Rectal smooth muscle tissue (tissue), 1 donor: ENCODE results near the gene ANKRD39.
"Not testable (repeated sequence)": the region's sequence is repeated elsewhere in the genome, so short reads cannot be mapped to it uniquely, and the experiment has no call there.

ENCODE experiments used
- H3K27ac ChIP-seq: one replicate; pipeline ENCODE4 v1.7.0; 2013; ENCODE audit warnings: low read depth, low read length, inconsistent platforms
- H3K27me3 ChIP-seq: one replicate; pipeline ENCODE4 v1.7.0; 2013; ENCODE audit warnings: low read length; ENCODE audit not compliant: control insufficient read depth, insufficient read depth
- H3K36me3 ChIP-seq: one replicate; pipeline ENCODE4 v1.7.0; 2013; ENCODE audit warnings: low read length; ENCODE audit not compliant: control insufficient read depth, insufficient read depth
- H3K4me1 ChIP-seq: one replicate; pipeline ENCODE4 v1.7.0; 2013; ENCODE audit warnings: low read length; ENCODE audit not compliant: control insufficient read depth, insufficient read depth
- H3K4me3 ChIP-seq: one replicate; pipeline ENCODE4 v1.7.0; 2013; ENCODE audit warnings: low read length
- H3K9ac ChIP-seq: one replicate; pipeline ENCODE4 v1.7.0; 2013; ENCODE audit warnings: low read length

ANKRD39 gene

DNA sequence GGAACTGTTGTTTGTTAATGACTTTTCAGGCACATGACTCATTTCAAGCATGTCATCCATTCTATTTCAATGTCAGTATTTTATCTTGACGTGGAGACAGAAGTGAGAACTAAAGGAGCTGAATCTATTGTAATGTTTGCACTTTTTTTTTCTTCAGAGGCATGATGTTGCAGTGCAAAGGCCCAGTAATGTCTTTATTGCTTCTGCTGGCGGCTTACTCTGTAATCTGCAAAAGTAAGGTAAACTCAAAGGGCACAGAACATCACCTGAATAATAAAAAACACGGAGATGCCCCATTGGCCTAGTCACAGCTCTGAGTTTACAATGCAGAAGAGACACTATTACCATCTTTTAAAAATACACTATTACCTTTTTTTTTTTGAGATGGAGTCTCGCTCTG, 44.2 kb downstream of the ANKRD39 start:
- peaks cover 14% of the 10 kb centered on the region for H3K4me1 ChIP-seq
- H3K4me3 ChIP-seq = no peak overlapping the region
- H3K27ac ChIP-seq = no peak overlapping the region
- H3K27me3 ChIP-seq = no peaks in the 10 kb centered on the region
- no peak overlapping the region for H3K9ac ChIP-seq
- peaks cover 9% of the 10 kb centered on the region for H3K36me3 ChIP-seq

DNA sequence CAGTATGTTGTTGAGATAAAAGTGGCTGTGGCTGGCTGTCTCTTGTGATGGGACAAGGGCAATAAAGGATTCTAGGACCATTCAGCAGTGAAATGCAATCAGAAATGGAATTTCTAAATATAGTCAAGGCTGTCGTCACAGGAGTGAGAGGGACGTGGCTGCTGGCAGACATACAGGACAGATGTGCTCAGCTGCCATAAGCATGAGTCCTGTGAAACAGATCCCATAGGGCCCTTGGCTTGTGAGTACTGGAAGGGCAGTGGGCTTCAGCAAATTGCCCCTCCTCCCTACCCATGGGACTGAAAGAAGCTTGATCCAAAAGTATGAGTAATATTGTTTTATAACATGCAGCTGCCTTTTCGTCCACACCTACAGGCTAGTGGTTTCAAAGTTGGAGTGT, 45.9 kb downstream of the ANKRD39 start:
- Histone ChIP-seq H3K4me1 (no peaks in the 10 kb centered on the region), H3K36me3 (peaks cover 12% of the 10 kb centered on the region), H3K9ac (no peak overlapping the region), H3K4me3 (no peak overlapping the region), H3K27ac (no peak overlapping the region), H3K27me3 (no peaks in the 10 kb centered on the region)

DNA sequence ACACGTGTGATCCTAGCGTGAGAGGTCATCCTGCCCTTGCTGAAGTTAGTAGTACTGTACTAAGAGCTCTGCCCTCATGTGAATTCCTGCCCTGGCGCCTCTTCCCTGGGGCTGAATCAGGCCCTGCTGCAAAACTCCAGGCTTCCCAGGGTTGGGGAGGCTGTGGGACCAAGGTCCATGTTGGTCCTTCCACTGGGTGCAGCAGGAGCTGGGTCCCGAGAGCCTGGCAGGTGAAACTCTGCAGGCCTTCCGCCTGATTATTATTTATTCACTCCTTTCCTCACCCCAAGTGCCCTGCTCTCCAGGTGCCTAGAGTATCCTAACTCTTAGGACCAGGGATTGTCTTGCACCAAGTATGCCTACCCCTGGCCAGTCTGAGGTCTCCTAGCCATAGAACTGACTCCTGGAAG, 47.0 kb downstream of the ANKRD39 start:
- Histone ChIP-seq H3K4me1 (no peaks in the 10 kb centered on the region), H3K27ac (no peak overlapping the region), H3K36me3 (peaks cover 12% of the 10 kb centered on the region), H3K9ac (no peak overlapping the region), H3K4me3 (no peak overlapping the region), H3K27me3 (no peaks in the 10 kb centered on the region)

DNA sequence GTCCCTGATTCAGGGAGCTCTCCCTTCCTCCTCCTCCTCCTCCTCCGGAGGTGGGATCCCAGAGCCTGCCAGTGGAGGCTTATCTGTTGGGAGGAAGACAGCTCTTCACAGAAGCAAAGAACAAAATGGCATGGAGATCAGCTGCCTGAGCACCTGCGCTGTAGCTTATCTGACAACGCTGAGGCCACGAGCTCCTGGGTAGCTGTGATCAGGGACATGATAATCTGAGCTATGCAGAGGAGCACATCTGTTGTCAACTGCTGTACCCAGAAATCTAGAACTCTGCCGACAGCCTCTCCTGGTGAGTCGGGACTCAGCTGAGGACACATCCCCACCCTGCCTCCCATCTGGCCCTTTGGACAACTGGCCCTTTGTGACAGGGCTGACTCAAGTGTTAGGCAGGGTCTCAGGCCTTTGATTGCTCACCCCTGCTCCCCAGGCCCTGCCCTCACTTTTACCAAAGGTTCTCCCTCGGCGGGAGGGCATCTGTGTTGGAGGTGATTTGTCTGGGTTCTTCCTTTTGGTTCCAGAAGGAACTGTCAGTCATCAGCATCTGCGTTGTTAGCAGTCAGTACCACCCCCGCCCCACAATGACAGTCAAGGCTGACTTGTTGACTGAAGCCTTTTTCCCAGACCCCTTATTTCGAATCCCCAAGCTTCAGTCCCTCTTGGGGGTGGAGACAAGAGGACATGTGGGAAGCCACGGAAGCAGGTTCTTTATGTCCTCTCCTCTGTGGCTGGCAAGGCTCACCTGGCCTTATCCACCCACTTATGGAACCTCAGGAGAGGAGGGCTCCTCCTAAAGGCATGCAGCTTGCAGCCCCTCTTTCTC, 47.6 kb downstream of the ANKRD39 start:
- no peak overlapping the region for H3K27ac ChIP-seq
- H3K4me3 ChIP-seq = no peak overlapping the region
- H3K9ac ChIP-seq = no peak overlapping the region
- peaks cover 12% of the 10 kb centered on the region for H3K36me3 ChIP-seq
- H3K27me3 ChIP-seq = no peaks in the 10 kb centered on the region
- H3K4me1 ChIP-seq = no peaks in the 10 kb centered on the region

DNA sequence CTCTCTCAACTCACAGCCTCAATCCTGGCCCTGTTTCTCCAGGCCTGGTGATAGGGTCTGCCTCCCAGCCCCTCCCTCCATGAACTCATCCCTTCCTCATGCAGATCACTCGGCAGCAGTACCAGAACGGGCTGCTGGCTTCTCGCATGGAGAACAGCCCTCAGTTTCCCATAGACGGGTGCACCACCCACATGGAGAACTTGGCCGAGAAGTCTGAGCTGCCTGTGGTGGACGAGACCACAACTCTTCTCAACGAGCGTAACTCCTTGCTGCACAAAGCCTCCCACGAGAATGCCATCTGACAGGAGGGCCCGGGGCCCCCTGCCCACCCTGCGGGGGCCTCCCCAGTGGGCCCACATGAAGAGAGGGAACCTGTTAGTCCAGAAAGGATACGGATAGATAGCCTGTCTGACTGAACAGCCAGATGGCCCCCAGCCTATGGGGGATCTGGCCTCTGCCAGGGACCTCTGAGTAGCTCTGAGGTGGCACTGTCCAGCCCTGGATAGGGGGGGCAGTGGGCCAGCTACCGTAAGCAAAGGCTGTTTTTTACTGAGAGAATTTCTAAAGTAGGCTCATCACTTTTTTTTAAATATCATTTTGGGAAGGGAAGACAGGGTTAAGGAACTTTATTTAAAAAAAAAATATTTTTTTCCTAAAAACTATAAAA, 48.5 kb downstream of the ANKRD39 start:
- Histone ChIP-seq H3K4me1 (no peaks in the 10 kb centered on the region), H3K27ac (no peak overlapping the region), H3K36me3 (peaks cover 12% of the 10 kb centered on the region), H3K27me3 (no peaks in the 10 kb centered on the region), H3K9ac (no peak overlapping the region), H3K4me3 (no peak overlapping the region)

DNA sequence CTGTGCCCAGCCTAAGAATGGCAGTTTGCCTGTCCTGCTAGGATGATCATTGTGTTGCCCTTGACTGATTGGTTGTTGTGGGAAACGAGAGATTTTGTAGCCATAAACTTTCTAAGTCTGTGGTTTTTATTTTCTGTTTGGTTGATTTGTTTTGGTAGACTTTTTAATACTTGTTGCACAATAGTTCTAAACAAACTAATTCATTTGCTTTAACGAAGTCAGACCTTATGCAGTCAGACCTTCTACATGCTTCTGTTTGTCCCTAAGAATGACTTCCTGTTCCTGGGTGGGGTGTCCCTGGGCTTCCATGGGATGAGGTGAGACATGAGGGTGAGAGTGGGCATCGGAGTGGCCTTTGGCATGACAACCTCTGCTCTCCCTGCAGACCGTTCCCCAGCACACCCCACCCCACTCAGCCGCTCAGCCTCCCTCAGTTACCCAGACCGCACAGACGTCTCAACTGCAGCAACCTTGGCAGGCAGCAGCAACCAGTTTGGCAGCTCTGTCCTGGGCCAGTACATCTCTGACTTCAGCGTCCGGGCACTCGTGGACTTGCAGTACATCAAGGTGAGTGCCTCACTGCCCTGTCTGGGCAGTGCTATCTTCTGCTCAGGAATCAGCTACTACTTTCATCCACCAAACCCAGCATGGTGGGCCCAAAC, 49.5 kb downstream of the ANKRD39 start:
- no peak overlapping the region for H3K4me3 ChIP-seq
- no peak overlapping the region for H3K27ac ChIP-seq
- H3K4me1 ChIP-seq = no peaks in the 10 kb centered on the region
- H3K27me3 ChIP-seq = no peaks in the 10 kb centered on the region
- no peak overlapping the region for H3K9ac ChIP-seq
- peaks cover 12% of the 10 kb centered on the region for H3K36me3 ChIP-seq

DNA sequence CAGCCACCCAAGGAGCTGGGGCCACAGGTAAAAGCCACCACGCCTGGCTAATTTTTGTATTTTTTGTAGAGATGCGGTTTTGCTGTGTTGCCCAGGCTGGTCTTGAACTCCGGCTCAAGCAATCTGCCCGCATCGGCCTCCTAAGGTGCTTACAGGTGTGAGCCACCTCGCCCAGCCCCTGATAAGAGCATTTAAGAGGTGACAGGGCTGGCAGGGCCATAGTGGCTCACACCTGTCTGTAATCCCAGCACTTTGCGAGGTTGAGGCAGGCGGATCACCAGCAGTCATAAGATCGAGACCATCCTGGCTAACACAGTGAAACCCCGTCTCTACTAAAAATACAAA, 50.7 kb downstream of the ANKRD39 start:
- Histone ChIP-seq H3K27ac (no peak overlapping the region), H3K27me3 (no peaks in the 10 kb centered on the region), H3K4me3 (no peak overlapping the region), H3K36me3 (peaks cover 14% of the 10 kb centered on the region), H3K9ac (no peak overlapping the region), H3K4me1 (no peaks in the 10 kb centered on the region)

DNA sequence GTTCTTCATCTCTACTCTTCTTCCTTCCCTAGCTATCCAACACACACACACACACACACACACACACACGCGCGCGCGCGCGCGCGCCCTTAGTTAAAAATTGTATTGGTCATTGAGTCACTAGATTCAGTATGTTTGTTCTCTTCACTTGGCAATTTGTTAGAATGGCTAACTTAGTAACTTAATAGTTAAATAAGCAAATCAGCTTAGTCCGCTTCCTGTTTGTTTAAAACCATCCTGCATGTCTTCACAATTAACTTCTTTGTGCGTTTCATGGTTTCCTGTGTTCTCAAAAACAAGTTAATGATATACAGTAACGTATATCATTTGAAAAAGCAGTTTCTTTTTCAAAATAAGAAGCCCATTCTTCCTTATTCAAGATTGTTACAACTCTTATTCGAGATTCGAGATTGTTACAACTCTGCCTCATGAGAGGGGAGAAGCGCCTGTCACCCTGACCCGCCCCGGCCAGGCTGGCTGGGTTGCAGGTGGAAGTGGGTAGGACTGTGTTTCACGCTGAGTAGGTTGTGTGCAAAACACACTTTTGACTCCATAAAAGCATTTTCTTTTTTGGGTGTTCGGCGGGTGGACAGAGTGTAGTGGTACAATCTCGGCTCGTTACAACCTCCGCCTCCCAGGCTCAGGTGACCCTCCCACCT, 51.2 kb downstream of the ANKRD39 start:
- H3K36me3 ChIP-seq = peaks cover 18% of the 10 kb centered on the region
- no peak overlapping the region for H3K4me3 ChIP-seq
- H3K4me1 ChIP-seq = no peaks in the 10 kb centered on the region
- H3K27ac ChIP-seq = no peak overlapping the region
- H3K9ac ChIP-seq = no peak overlapping the region
- H3K27me3 ChIP-seq = no peaks in the 10 kb centered on the region

DNA sequence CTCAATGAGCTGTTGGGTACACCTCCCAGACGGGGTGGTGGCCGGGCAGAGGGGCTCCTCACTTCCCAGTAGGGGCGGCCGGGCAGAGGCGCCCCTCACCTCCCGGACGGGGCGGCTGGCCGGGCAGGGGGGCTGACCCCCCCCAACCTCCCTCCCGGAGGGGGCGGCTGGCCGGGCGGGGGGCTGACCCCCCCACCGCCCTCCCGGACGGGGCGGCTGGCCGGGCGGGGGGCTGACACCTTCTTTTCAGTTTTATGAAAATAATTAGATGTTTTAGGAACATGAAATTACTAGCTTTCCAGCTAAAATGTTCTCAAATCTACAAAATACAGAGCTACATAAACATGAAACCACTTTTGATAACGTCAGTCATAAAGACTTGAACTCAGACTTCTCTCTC, 51.9 kb downstream of the ANKRD39 start:
- not testable (repeated sequence) for H3K27ac ChIP-seq, H3K4me3 ChIP-seq, H3K4me1 ChIP-seq, H3K27me3 ChIP-seq, H3K9ac ChIP-seq
- H3K36me3 ChIP-seq = peaks cover 18% of the 10 kb centered on the region

DNA sequence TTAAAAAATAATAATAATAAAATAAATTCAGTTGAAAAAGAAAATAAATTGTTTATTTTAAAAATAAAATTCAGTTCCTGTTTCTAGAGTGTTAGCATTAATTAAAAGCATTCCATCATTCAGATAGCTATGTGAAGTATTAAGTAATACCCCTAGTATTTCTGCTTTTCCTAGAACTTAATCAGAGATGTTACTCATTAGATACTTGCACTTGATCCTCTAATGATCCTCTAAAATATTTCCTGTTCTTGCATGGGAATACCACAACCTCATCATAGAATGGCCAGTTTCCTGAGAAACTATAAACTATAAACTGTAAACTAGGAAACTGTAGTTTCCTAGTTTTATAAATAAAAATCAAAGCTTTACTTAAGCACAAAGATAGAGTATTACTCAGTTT, 52.8 kb downstream of the ANKRD39 start:
- no peaks in the 10 kb centered on the region for H3K4me1 ChIP-seq
- H3K27ac ChIP-seq = no peak overlapping the region
- no peaks in the 10 kb centered on the region for H3K27me3 ChIP-seq
- H3K9ac ChIP-seq = no peak overlapping the region
- H3K4me3 ChIP-seq = no peak overlapping the region
- peaks cover 12% of the 10 kb centered on the region for H3K36me3 ChIP-seq

DNA sequence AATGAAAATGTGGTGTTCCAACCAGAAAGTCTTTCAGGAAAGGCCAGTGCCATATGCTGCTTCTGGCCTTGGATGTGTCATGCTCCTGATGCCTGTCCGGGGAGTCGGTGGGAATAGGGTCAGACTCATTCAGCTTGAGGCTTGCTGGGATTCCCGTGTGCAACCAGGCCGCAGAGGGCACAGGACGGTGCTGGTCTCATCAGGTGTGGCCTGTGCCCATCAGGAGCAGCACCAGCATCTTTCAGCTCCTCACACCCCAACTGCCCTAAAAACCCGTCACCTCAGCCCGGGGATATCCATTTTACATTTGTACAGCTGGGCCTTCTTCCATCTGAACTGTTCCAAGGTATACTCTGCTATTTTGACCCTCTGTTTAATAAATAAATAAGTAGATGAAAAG, 55.1 kb downstream of the ANKRD39 start:
- H3K36me3 ChIP-seq = peaks cover 6% of the 10 kb centered on the region
- no peaks in the 10 kb centered on the region for H3K4me1 ChIP-seq
- H3K4me3 ChIP-seq = no peak overlapping the region
- no peak overlapping the region for H3K27ac ChIP-seq
- H3K9ac ChIP-seq = no peak overlapping the region
- H3K27me3 ChIP-seq = no peaks in the 10 kb centered on the region

DNA sequence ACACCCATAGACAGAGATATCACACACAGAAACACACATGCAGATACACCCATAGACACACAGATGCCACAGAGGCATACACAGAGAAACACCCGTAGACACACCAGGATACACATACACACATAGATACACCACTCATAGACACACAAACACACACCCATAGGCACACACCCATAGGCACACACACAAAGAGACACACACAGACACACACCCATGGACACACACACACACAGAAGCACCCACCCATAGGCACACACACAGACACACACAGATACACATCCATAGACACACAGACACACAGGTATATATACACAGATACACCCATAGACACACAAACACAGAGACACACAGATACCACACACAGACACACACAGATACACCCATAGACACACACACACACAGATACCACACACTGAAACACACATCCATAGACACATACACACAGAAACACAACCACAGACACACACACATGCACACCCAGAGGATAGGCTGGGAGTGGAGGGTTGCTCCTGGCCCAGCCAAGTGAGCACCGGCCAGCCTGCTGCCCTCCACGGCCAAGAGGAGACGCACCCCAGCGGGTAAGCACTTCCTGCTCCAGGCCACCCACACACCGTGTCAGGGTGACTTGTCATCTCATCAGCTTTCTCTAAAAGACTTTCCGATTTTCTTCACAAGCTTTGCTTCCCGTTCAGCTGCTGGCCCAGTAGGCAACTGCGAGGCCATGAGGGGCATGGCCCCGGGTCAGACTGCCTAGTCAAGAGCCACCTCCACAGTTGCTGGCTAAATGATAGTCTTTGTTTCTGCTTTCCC, 55.8 kb downstream of the ANKRD39 start:
- Histone ChIP-seq H3K4me3 (no peak overlapping the region), H3K36me3 (peaks cover 11% of the 10 kb centered on the region), H3K4me1 (no peaks in the 10 kb centered on the region), H3K27ac (no peak overlapping the region), H3K9ac (no peak overlapping the region), H3K27me3 (no peaks in the 10 kb centered on the region)
